Measurements from ENCODE around the gene PPFIA1. TPM values are rescaled to one million over a fixed set of nuclear protein-coding genes. Genes with fewer than 3 reads are reported as not detected.

PPFIA1 gene
- total RNA-seq, 1 donor from 2014 or later, result 29.3 TPM

DNA sequence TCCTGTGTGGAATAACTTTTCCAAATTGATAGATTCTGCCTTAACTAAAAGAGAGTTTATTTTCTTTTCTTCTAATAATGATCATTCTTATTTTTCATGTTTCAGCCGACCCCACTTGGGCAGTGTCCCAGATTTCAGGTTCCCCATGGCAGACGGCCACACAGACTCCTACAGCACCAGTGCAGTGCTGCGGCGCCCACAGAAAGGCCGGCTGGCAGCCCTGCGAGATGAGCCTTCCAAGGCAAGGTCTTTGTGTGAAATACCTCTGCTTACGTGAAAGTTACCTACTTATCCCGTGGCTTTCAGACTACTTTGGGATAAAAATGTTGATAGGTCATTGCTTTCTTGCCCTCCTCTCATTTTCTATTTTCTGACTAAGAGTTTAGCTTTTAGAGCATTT is 68.6 kb downstream of the PPFIA1 start:
- TF ChIP-seq, protein P1, sequence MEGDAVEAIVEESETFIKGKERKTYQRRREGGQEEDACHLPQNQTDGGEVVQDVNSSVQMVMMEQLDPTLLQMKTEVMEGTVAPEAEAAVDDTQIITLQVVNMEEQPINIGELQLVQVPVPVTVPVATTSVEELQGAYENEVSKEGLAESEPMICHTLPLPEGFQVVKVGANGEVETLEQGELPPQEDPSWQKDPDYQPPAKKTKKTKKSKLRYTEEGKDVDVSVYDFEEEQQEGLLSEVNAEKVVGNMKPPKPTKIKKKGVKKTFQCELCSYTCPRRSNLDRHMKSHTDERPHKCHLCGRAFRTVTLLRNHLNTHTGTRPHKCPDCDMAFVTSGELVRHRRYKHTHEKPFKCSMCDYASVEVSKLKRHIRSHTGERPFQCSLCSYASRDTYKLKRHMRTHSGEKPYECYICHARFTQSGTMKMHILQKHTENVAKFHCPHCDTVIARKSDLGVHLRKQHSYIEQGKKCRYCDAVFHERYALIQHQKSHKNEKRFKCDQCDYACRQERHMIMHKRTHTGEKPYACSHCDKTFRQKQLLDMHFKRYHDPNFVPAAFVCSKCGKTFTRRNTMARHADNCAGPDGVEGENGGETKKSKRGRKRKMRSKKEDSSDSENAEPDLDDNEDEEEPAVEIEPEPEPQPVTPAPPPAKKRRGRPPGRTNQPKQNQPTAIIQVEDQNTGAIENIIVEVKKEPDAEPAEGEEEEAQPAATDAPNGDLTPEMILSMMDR (IDR thresholded peaks at IDR 0.05), result no peak
- intact Hi-C loops (cut with DNase I), result no loop called here
- no peak for DNase-seq (ENCODE audit: low spot score in 2 of 2)
- no peaks in the 10 kb centered on the region for H3K9me3 ChIP-seq
- no peaks in the 10 kb centered on the region for H3K4me1 ChIP-seq
- H3K4me3 ChIP-seq, result no peak overlapping the region
- H3K36me3 ChIP-seq, result peaks cover 71 to 88% of the 10 kb centered on the region in 2 donors
- H3K27me3 ChIP-seq, result no peaks in the 10 kb centered on the region
- H3K27ac ChIP-seq, result no peak overlapping the region

DNA sequence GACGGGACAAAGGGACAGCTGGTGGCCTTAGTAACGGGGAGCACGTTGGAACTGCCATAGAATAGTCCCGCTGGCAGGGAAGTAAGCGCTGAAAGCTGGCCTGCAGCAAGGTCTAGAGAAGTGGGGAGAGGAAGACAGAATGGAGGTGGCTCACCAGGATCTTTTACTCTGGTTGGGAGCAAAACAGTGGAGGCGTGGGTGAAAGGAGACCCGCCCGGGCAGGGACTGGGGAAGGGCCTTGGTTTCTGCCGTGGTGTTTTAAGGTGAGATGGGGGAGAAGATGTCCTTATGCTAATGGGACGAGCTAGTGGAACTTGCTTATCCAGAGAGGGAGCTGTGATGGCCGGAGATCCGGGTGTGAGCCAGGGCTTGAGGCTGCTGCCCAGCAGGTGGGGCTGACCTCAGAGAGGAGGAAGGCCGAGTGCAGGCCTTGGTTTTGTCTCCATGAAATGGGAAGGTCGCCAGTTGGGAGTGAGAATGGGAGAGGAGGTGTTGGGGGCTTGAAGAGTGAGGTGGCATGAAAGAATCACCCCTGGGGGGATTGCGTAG is 71.5 kb downstream of the PPFIA1 start:
- intact Hi-C loops (cut with DNase I), result no loop called here
- no peak overlapping the region for H3K4me3 ChIP-seq
- H3K9me3 ChIP-seq, result no peaks in the 10 kb centered on the region
- no peak for DNase-seq (ENCODE audit: low spot score in 2 of 2)
- H3K27ac ChIP-seq, result no peak overlapping the region
- TF ChIP-seq, protein P1 (IDR thresholded peaks at IDR 0.05), result no peak
- H3K36me3 ChIP-seq, result peaks cover 59 to 84% of the 10 kb centered on the region in 2 donors
- H3K4me1 ChIP-seq, result no peaks in the 10 kb centered on the region
- H3K27me3 ChIP-seq, result no peaks in the 10 kb centered on the region

DNA sequence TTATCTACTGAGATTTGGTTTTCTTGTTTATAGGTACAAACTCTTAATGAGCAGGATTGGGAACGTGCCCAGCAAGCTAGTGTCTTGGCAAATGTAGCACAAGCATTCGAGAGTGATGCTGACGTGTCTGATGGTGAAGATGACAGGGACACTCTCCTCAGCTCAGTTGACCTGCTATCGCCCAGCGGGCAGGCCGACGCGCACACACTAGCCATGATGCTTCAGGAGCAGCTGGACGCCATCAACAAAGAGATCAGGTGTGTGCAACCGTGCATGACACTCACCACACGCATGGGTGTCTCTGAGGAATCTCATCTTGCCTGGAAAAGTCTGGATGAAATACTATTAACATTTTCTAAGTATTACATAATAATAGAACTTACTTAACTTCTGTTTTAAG is 73.1 kb downstream of the PPFIA1 start:
- no peak overlapping the region for H3K27ac ChIP-seq
- DNase-seq (ENCODE audit: low spot score in 2 of 2), result no peak
- H3K27me3 ChIP-seq, result no peaks in the 10 kb centered on the region
- H3K36me3 ChIP-seq, result peaks cover 56 to 84% of the 10 kb centered on the region in 2 donors
- no peaks in the 10 kb centered on the region for H3K9me3 ChIP-seq
- H3K4me3 ChIP-seq, result no peak overlapping the region
- H3K4me1 ChIP-seq, result no peaks in the 10 kb centered on the region
- TF ChIP-seq, protein P1 (IDR thresholded peaks at IDR 0.05), result no peak
- intact Hi-C loops (cut with DNase I), result no loop called here

DNA sequence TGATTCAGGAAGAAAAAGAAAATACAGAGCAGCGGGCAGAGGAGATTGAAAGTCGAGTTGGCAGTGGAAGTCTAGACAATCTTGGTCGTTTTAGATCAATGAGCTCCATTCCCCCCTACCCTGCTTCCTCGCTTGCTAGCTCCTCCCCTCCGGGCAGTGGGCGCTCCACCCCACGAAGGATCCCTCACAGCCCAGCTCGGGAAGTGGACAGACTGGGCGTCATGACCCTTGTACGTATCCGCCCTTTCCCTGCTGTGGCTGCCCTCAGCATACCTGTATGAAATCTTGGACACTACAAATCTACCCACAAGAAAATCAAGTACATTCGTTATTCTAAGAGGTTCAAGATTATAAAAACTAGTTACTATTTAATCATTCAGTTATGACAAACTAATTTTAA is 77.7 kb downstream of the PPFIA1 start:
- Histone ChIP-seq H3K27me3 (no peaks in the 10 kb centered on the region), H3K4me3 (no peak overlapping the region), H3K36me3 (peaks cover 45 to 63% of the 10 kb centered on the region in 2 donors), H3K4me1 (no peaks in the 10 kb centered on the region), H3K27ac (no peak overlapping the region), H3K9me3 (no peaks in the 10 kb centered on the region)
- no peak for DNase-seq (ENCODE audit: low spot score in 2 of 2)
- intact Hi-C loops (cut with DNase I), result no loop called here
- TF ChIP-seq, protein P1 (IDR thresholded peaks at IDR 0.05), result no peak

DNA sequence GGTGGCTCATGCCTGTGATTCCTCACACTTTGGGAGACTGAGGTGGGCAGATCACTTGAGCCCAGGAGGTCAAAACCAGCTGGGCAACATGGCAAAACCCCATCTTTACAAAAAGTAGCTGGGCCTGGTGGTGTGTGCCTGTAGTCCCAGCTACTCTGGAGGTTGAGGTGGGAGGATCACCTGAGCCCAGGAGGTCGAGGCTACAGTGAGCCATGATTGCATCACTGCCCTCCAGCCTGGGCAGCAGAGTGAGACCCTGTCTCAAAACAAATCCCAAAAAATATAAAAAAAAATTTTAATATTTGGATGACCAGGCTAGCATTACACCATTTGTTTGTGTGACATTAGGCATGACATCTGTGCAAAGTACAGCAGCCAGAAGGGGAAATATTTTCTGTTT is 78.1 kb downstream of the PPFIA1 start:
- Histone ChIP-seq H3K9me3 (no peaks in the 10 kb centered on the region), H3K27ac (no peak overlapping the region), H3K27me3 (no peaks in the 10 kb centered on the region), H3K4me3 (no peak overlapping the region), H3K36me3 (peaks cover 41 to 59% of the 10 kb centered on the region in 2 donors), H3K4me1 (no peaks in the 10 kb centered on the region)
- TF ChIP-seq, protein P1 (IDR thresholded peaks at IDR 0.05), result no peak
- DNase-seq (ENCODE audit: low spot score in 2 of 2), result no peak
- intact Hi-C loops (cut with DNase I), result no loop called here

DNA sequence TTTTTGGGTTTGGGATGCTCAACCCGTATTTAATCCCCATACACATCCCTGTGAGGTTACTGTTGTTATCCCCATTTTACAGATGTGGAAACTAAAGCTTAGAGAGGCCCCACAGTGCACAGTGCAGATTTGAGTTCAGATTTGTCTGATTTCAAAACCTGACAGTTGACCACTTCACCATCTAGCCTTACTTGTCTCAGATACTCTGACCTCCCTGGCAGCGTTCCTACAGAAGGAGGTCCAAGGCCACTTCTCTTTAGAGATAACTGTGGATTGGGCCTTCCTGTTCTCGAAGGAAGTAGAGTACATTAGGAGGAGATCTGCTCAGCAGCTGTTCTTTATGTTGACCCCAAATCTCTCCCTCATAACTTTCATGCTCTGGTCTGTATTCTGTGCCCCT is 81.2 kb downstream of the PPFIA1 start:
- Histone ChIP-seq H3K36me3 (peaks cover 50 to 61% of the 10 kb centered on the region in 2 donors), H3K4me1 (no peaks in the 10 kb centered on the region), H3K4me3 (no peak overlapping the region), H3K27ac (peak overlapping the region in 1 of 2 donors; percentile 9), H3K9me3 (no peaks in the 10 kb centered on the region), H3K27me3 (no peaks in the 10 kb centered on the region)
- TF ChIP-seq, protein P1 (IDR thresholded peaks at IDR 0.05), result no peak
- no peak for DNase-seq (ENCODE audit: low spot score in 2 of 2)
- intact Hi-C loops (cut with DNase I), result no loop called here
